Stomach (tissue), 9 donors: Measurements from ENCODE around the gene SPEN. TPM values are rescaled to one million over a fixed set of nuclear protein-coding genes. Genes with fewer than 3 reads are reported as not detected.
A peak's percentile ranks its signal among the peaks of the same experiment; 100 is the strongest.

Experiments used
- DNase-seq, 2 donors: peaks; one replicate each; pipeline versions ENCODE4 v3.0.0 to v3.0.0-alpha.2; 2013 to 2019
- H3K27ac ChIP-seq, 5 donors: fragments of 200-600 bp in 4 of 5; sonication (generic) in 4 of 5; one replicate each; pipeline ENCODE4 v1.5.1; 2013 to 2019; ENCODE audit warnings: mild to moderate bottlenecking in 1 of 5, moderate library complexity in 1 of 5
- H3K27me3 ChIP-seq, 3 donors: fragments of 200-600 bp; sonication (generic); one replicate each; pipeline ENCODE4 v1.5.1; 2017 to 2019; ENCODE audit warnings: mixed run types in 1 of 3
- H3K36me3 ChIP-seq, 4 donors: fragments of 200-600 bp; sonication (generic); 1 replicate in 3 of 4; 2 replicates in 1 of 4; pipeline ENCODE4 v1.5.1; 2016 to 2019
- H3K4me1 ChIP-seq, 4 donors: fragments of 200-600 bp; sonication (generic); one replicate each; pipeline ENCODE4 v1.5.1; 2016 to 2019
- H3K4me3 ChIP-seq, 4 donors: fragments of 200-600 bp; sonication (generic) in 3 of 4; one replicate each; pipeline ENCODE4 v1.5.1; 2016 to 2019; ENCODE audit warnings: mild to moderate bottlenecking in 1 of 4
- H3K9me3 ChIP-seq, 4 donors: fragments of 200-600 bp; sonication (generic); one replicate each; pipeline ENCODE4 v1.5.1; 2016 to 2019
- CTCF ChIP-seq, 7 experiments: fragments of 450-650 bp in 4 of 7; fragments of 200-600 bp in 3 of 7; sonication (generic) in 3 of 7; IDR thresholded peaks; one replicate each; pipeline ENCODE4 v1.5.1; 2016 to 2019; ENCODE audit warnings: antibody characterized with exemption in 7 of 7, control low read depth in 2 of 7, mild to moderate bottlenecking in 1 of 7
- EP300 ChIP-seq: sonication (generic); formaldehyde crosslinking; IDR thresholded peaks from one replicate; pipeline ENCODE4 v1.6.1; 2017; ENCODE audit warnings: antibody characterized with exemption
- POLR2A ChIP-seq, 4 donors: fragments of 450-650 bp; IDR thresholded peaks; one replicate each; pipeline ENCODE4 v1.6.1; 2016; ENCODE audit warnings: antibody characterized with exemption in 4 of 4, control low read depth in 2 of 4, mild to moderate bottlenecking in 1 of 4, moderate library complexity in 1 of 4
- POLR2AphosphoS5 ChIP-seq, 3 donors: sonication (generic); formaldehyde crosslinking; IDR thresholded peaks; one replicate each; pipeline ENCODE4 v1.6.1; 2016; ENCODE audit warnings: antibody characterized with exemption in 3 of 3
- WGBS, 5 donors: extraction: QIAGEN DNeasy Blood & Tissue Kit in 3 of 5; methylation state at CpG; one replicate each; pipeline versions ENCODE4 v1.1.5 to v1.1.7; 2013 to 2018; 5-methylcytosine and 5-hydroxymethylcytosine counted together
- intact Hi-C: fragments of 100-400 bp; cut with DNase I; formaldehyde crosslinking; loops from one replicate; pipeline ENCODE4 v1.15.1; 2023; ENCODE audit warnings: low total_unique reads
- polyA plus RNA-seq, 3 donors: library from polyadenylated mRNA; stranded (reverse); fragments of 200-250 nt; gene quantifications; one replicate each; pipeline ENCODE4 v1.2.3, GENCODE V29; 2013
- total RNA-seq, 5 donors: library from RNA; depleted of rRNA; stranded (reverse); fragments of >200 nt; gene quantifications; one replicate each; pipeline versions ENCODE4 v1.1.0 to v1.2.3, GENCODE V29; 2014 to 2016
- donor health status: healthy with polysubstance abuse.
- donor health status: Bipolar disorder and iron deficiency.
- donor health status: healthy.

Gene SPEN
- total and polyA plus RNA-seq, 8 donors = 5.6 to 114 (median 28.8) TPM

GRCh38 chr1:15944308-15945010 lies 97.0 kb downstream of the SPEN start:
- peak in 1 of 2 donors; percentile 14 for DNase-seq
- no peak overlapping the region for H3K27ac ChIP-seq
- peaks cover 70 to 90% (median 90%) of the 10 kb centered on the region in 4 donors for H3K36me3 ChIP-seq
- intact Hi-C loops = no loop called here
- H3K4me1 ChIP-seq = peaks cover 17 to 32% (median 19%) of the 10 kb centered on the region in 4 donors
- H3K4me3 ChIP-seq = no peak overlapping the region
- WGBS, 5 donors = 93 to 95% (median 95%) methylated on average over 45 to 55 of the region's 55 CpGs
- TF ChIP-seq EP300 (no peak), POLR2A (IDR thresholded peaks at IDR 0.05) (no peak), CTCF (IDR thresholded peaks at IDR 0.05) (no peak), POLR2AphosphoS5 (IDR thresholded peaks at IDR 0.05) (no peak)
- H3K27me3 ChIP-seq = no peaks in the 10 kb centered on the region
- no peaks in the 10 kb centered on the region for H3K9me3 ChIP-seq

- Histone ChIP-seq H3K9me3 (no peaks in the 10 kb centered on the region), H3K4me1 (peaks cover 22 to 34% (median 24%) of the 10 kb centered on the region in 4 donors), H3K27ac (no peak overlapping the region), H3K4me3 (no peak overlapping the region), H3K27me3 (no peaks in the 10 kb centered on the region), H3K36me3 (peaks cover 70 to 82% (median 82%) of the 10 kb centered on the region in 4 donors)
- intact Hi-C loops = no loop called here
- DNase-seq = no peak
- TF ChIP-seq POLR2A (IDR thresholded peaks at IDR 0.05) (no peak), EP300 (no peak), CTCF (IDR thresholded peaks at IDR 0.05) (no peak), POLR2AphosphoS5 (IDR thresholded peaks at IDR 0.05) (no peak)
- 89 to 92% (median 91%) methylated on average over 33 to 39 of the region's 39 CpGs for WGBS, 5 donors
Observed at GRCh38 chr1:15945011-15945831, 97.7 kb downstream of the SPEN start.

GRCh38 chr1:15945832-15946448 lies 98.4 kb downstream of the SPEN start:
- intact Hi-C loops = no loop called here
- WGBS, 5 donors = 91 to 95% (median 93%) methylated on average over 16 to 17 of the region's 17 CpGs
- H3K36me3 ChIP-seq = peaks cover 62 to 75% (median 75%) of the 10 kb centered on the region in 4 donors
- DNase-seq = no peak
- no peaks in the 10 kb centered on the region for H3K9me3 ChIP-seq
- H3K4me3 ChIP-seq = no peak overlapping the region
- no peaks in the 10 kb centered on the region for H3K27me3 ChIP-seq
- TF ChIP-seq CTCF (IDR thresholded peaks at IDR 0.05) = no peak
- TF ChIP-seq POLR2AphosphoS5 (IDR thresholded peaks at IDR 0.05) = no peak
- TF ChIP-seq POLR2A (IDR thresholded peaks at IDR 0.05) = no peak
- TF ChIP-seq EP300 = no peak
- peaks cover 30 to 41% (median 31%) of the 10 kb centered on the region in 4 donors for H3K4me1 ChIP-seq
- no peak overlapping the region for H3K27ac ChIP-seq
